GM23338 (cell line): ENCODE results near the gene PER1.

Experiments
- CREB1 ChIP-seq: fragments of 250-450 bp; sonication (Bioruptor Pico); IDR thresholded peaks from 2 replicates; pipeline ENCODE4 v1.5.0; 2020; ENCODE audit warnings: low read depth, mild to moderate bottlenecking, moderate library complexity
- EZH2 ChIP-seq: fragments of 200-600 bp; sonication (generic); IDR thresholded peaks from one replicate; pipeline ENCODE4 v1.8.0; 2017; ENCODE audit warnings: antibody characterized with exemption, mild to moderate bottlenecking, low read depth; ENCODE audit not compliant: unreplicated experiment
- EZH2phosphoT487 ChIP-seq: fragments of 200-600 bp; sonication (generic); IDR thresholded peaks from one replicate; pipeline ENCODE4 v1.8.1; 2018; ENCODE audit warnings: antibody characterized with exemption; ENCODE audit not compliant: unreplicated experiment
- JUNB ChIP-seq: IDR thresholded peaks from one replicate; pipeline ENCODE4 v1.6.1; 2016; ENCODE audit warnings: antibody characterized with exemption; ENCODE audit not compliant: unreplicated experiment
- POLR2AphosphoS5 ChIP-seq: IDR thresholded peaks from 2 replicates; pipeline ENCODE4 v1.6.1; 2016; ENCODE audit warnings: antibody characterized with exemption, low read depth
- STAT1 ChIP-seq: IDR thresholded peaks from one replicate; pipeline ENCODE4 v1.6.1; 2016; ENCODE audit warnings: antibody characterized with exemption; ENCODE audit not compliant: unreplicated experiment
- ZNF114 ChIP-seq: fragments of 250-450 bp; sonication (Bioruptor Pico); IDR thresholded peaks from 2 replicates; pipeline ENCODE4 v1.5.0; 2020; ENCODE audit warnings: mild to moderate bottlenecking, moderate library complexity
- ZNF331 ChIP-seq: fragments of 250-450 bp; sonication (Bioruptor Pico); IDR thresholded peaks from 2 replicates; pipeline ENCODE4 v1.5.0; 2020; ENCODE audit warnings: low read depth, mild to moderate bottlenecking, moderate library complexity
- TF ChIP-seq, protein P1 (sequence below), 2 experiments: fragments of 200-600 bp in 1 of 2; sonication (generic) in 1 of 2; conservative IDR thresholded peaks; 2 replicates each; pipeline versions ENCODE4 v1.5.1 to v1.6.1; 2016 to 2017; ENCODE audit warnings: antibody characterized with exemption in 2 of 2, low read depth in 2 of 2, mild to moderate bottlenecking in 2 of 2, moderate library complexity in 1 of 2
- TF ChIP-seq, protein P2 (sequence below): IDR thresholded peaks from one replicate; pipeline ENCODE4 v1.6.1; 2018; ENCODE audit warnings: antibody characterized with exemption; ENCODE audit not compliant: unreplicated experiment
- TF ChIP-seq, protein P3 (sequence below): fragments of 250-450 bp; sonication (Bioruptor Pico); IDR thresholded peaks from 2 replicates; pipeline ENCODE4 v1.5.0; 2020; ENCODE audit warnings: mild to moderate bottlenecking, moderate library complexity
- TF ChIP-seq, protein P4 (sequence below): IDR thresholded peaks from 2 replicates; pipeline ENCODE4 v1.6.1; 2016; ENCODE audit warnings: antibody characterized with exemption

DNA sequence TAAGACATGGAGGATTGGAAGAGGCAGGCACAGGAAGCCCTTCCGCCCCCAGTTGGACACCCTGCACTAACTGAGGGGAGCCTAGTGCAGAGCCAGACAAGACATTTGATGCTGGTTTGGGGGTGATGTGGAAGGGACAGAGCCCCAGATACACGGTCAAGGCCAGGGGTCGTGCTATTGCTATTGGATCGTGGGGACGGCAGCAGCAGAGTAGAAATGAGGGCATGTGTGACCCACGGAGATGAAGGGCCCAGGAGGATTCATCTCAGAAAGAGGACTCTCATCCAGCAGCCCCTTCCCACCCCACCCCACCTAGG, 12.6 kb upstream of the PER1 start:
- TF ChIP-seq EZH2 (no peak), JUNB (no peak), CREB1 (CRISPR knock-in tag) (no peak), EZH2phosphoT487 (no peak), POLR2AphosphoS5 (no peak), ZNF114 (CRISPR knock-in tag) (no peak), STAT1 (no peak), ZNF331 (no peak)
- TF ChIP-seq, protein P1, sequence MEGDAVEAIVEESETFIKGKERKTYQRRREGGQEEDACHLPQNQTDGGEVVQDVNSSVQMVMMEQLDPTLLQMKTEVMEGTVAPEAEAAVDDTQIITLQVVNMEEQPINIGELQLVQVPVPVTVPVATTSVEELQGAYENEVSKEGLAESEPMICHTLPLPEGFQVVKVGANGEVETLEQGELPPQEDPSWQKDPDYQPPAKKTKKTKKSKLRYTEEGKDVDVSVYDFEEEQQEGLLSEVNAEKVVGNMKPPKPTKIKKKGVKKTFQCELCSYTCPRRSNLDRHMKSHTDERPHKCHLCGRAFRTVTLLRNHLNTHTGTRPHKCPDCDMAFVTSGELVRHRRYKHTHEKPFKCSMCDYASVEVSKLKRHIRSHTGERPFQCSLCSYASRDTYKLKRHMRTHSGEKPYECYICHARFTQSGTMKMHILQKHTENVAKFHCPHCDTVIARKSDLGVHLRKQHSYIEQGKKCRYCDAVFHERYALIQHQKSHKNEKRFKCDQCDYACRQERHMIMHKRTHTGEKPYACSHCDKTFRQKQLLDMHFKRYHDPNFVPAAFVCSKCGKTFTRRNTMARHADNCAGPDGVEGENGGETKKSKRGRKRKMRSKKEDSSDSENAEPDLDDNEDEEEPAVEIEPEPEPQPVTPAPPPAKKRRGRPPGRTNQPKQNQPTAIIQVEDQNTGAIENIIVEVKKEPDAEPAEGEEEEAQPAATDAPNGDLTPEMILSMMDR (conservative IDR thresholded peaks at IDR 0.05; ENCODE audit: low read depth in 2 of 2), result no peak
- TF ChIP-seq, protein P2, sequence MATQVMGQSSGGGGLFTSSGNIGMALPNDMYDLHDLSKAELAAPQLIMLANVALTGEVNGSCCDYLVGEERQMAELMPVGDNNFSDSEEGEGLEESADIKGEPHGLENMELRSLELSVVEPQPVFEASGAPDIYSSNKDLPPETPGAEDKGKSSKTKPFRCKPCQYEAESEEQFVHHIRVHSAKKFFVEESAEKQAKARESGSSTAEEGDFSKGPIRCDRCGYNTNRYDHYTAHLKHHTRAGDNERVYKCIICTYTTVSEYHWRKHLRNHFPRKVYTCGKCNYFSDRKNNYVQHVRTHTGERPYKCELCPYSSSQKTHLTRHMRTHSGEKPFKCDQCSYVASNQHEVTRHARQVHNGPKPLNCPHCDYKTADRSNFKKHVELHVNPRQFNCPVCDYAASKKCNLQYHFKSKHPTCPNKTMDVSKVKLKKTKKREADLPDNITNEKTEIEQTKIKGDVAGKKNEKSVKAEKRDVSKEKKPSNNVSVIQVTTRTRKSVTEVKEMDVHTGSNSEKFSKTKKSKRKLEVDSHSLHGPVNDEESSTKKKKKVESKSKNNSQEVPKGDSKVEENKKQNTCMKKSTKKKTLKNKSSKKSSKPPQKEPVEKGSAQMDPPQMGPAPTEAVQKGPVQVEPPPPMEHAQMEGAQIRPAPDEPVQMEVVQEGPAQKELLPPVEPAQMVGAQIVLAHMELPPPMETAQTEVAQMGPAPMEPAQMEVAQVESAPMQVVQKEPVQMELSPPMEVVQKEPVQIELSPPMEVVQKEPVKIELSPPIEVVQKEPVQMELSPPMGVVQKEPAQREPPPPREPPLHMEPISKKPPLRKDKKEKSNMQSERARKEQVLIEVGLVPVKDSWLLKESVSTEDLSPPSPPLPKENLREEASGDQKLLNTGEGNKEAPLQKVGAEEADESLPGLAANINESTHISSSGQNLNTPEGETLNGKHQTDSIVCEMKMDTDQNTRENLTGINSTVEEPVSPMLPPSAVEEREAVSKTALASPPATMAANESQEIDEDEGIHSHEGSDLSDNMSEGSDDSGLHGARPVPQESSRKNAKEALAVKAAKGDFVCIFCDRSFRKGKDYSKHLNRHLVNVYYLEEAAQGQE, result no peak
- TF ChIP-seq, protein P3, sequence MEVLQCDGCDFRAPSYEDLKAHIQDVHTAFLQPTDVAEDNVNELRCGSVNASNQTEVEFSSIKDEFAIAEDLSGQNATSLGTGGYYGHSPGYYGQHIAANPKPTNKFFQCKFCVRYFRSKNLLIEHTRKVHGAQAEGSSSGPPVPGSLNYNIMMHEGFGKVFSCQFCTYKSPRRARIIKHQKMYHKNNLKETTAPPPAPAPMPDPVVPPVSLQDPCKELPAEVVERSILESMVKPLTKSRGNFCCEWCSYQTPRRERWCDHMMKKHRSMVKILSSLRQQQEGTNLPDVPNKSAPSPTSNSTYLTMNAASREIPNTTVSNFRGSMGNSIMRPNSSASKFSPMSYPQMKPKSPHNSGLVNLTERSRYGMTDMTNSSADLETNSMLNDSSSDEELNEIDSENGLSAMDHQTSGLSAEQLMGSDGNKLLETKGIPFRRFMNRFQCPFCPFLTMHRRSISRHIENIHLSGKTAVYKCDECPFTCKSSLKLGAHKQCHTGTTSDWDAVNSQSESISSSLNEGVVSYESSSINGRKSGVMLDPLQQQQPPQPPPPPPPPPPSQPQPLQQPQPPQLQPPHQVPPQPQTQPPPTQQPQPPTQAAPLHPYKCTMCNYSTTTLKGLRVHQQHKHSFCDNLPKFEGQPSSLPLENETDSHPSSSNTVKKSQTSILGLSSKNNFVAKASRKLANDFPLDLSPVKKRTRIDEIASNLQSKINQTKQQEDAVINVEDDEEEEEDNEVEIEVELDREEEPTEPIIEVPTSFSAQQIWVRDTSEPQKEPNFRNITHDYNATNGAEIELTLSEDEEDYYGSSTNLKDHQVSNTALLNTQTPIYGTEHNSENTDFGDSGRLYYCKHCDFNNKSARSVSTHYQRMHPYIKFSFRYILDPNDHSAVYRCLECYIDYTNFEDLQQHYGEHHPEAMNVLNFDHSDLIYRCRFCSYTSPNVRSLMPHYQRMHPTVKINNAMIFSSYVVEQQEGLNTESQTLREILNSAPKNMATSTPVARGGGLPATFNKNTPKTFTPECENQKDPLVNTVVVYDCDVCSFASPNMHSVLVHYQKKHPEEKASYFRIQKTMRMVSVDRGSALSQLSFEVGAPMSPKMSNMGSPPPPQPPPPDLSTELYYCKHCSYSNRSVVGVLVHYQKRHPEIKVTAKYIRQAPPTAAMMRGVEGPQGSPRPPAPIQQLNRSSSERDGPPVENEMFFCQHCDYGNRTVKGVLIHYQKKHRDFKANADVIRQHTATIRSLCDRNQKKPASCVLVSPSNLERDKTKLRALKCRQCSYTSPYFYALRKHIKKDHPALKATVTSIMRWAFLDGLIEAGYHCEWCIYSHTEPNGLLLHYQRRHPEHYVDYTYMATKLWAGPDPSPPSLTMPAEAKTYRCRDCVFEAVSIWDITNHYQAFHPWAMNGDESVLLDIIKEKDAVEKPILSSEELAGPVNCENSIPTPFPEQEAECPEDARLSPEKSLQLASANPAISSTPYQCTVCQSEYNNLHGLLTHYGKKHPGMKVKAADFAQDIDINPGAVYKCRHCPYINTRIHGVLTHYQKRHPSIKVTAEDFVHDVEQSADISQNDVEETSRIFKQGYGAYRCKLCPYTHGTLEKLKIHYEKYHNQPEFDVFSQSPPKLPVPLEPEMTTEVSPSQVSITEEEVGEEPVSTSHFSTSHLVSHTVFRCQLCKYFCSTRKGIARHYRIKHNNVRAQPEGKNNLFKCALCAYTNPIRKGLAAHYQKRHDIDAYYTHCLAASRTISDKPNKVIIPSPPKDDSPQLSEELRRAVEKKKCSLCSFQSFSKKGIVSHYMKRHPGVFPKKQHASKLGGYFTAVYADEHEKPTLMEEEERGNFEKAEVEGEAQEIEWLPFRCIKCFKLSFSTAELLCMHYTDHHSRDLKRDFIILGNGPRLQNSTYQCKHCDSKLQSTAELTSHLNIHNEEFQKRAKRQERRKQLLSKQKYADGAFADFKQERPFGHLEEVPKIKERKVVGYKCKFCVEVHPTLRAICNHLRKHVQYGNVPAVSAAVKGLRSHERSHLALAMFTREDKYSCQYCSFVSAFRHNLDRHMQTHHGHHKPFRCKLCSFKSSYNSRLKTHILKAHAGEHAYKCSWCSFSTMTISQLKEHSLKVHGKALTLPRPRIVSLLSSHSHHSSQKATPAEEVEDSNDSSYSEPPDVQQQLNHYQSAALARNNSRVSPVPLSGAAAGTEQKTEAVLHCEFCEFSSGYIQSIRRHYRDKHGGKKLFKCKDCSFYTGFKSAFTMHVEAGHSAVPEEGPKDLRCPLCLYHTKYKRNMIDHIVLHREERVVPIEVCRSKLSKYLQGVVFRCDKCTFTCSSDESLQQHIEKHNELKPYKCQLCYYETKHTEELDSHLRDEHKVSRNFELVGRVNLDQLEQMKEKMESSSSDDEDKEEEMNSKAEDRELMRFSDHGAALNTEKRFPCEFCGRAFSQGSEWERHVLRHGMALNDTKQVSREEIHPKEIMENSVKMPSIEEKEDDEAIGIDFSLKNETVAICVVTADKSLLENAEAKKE (CRISPR knock-in tag), result no peak
- TF ChIP-seq, protein P4, sequence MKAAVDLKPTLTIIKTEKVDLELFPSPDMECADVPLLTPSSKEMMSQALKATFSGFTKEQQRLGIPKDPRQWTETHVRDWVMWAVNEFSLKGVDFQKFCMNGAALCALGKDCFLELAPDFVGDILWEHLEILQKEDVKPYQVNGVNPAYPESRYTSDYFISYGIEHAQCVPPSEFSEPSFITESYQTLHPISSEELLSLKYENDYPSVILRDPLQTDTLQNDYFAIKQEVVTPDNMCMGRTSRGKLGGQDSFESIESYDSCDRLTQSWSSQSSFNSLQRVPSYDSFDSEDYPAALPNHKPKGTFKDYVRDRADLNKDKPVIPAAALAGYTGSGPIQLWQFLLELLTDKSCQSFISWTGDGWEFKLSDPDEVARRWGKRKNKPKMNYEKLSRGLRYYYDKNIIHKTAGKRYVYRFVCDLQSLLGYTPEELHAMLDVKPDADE, result no peak
